G401 (cell line): ENCODE data around the gene PCSK5. TPM values are rescaled to one million over a fixed set of nuclear protein-coding genes. Genes with fewer than 3 reads are reported as not detected.

ENCODE experiments used
- DNase-seq: peaks from one replicate; pipeline ENCODE4 v3.0.0-alpha.2; 2015; ENCODE audit warnings: low spot score
- in situ Hi-C: cut with HindIII; loops from 2 replicates; pipeline ENCODE4 v1.10.0; 2016; ENCODE audit warnings: low sequenced_read_pairs, mixed read lengths
- total RNA-seq: library from RNA; depleted of rRNA; stranded (reverse); fragments of >200 nt; shearing (Covaris generic); gene quantifications from 2 replicates; pipeline ENCODE4 v1.2.3, GENCODE V29; 2014

PCSK5 gene
- total RNA-seq, 1 experiment from 2014 or later, result 5.3 TPM

DNA sequence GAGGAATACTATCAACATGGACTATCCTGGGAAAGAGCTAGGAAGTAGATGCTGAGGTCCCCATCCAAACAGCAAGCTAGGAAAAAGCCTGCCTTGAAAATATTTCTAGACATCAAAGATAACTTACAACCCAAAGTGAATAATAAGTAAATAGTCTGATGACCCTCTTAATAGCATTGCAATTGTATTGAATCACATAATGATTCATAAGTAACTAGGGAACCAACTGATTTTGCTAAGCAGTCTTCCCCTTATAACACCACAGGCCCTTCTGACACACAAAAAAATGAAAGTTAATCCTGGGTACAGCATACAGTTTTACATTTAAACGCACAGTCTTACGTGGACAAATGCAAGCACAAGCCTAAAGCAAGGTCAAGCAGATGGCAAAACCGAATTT lies 304.4 kb downstream of the PCSK5 start:
- DNase-seq, result no peak
- in situ Hi-C loops, result no loop called here

DNA sequence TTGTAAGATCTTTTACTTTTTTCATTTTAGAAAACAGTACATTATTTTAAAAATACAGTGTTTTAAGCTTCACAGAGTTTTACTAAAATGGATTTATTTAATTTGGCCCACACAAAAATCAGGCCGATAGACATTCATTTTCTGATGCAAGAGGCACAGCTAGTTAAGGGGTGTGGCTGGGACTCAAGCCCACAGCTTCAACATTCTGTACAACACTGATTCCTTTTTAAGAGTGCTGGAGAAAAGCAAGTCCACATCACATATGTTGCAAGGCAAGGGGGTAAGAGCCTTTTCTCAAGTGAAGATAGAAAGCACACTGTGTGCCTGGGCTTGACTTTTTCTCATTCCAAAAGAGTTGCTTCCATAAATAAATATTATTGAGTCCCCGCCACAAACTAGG lies 307.9 kb downstream of the PCSK5 start:
- in situ Hi-C loops, result no loop called here
- DNase-seq, result no peak

- in situ Hi-C loops, result no loop called here
- no peak for DNase-seq
Measured at GRCh38 chr9:76200315-76200714, 309.8 kb downstream of the PCSK5 start.

DNA sequence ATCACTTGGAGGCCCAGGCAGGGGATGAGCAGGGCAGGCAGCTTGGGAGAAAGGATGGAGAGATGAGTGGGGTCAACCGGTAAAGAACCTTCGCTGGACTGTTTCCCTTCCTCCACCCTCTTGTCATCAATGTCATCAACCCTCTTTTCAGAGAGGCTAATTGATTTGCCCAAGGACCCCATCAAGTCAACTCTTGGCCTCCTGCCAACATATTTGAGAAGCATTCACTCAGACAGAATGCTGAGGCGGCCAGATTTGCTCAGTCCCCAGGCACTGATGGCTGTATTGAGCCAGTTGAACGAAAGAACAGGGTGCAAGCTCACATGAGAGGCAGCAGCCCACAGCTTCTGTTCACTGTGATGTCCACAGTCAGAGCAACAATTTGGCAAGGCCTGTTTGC lies 310.3 kb downstream of the PCSK5 start:
- in situ Hi-C loops, result no loop called here
- DNase-seq, result no peak

DNA sequence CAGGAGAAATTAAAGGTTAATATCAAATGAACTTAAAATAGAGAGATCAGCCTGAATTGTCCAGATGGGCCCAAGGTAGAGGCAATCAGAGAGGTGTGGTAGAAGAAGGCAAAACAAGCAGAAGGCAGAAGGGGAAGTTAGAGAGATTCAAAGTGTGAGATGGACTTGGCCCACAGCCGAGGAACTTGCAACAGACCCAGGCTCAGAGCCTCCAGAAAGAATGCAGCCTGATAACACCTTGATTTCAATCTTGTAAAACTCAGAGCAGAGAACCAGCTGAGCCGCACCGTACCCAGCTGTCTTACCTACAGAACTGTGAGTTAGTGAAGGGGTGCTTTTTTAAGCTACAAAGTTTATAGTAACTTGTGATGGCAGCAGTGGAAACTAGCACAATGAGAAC lies 312.9 kb downstream of the PCSK5 start:
- no peak for DNase-seq
- in situ Hi-C loops, result no loop called here

DNA sequence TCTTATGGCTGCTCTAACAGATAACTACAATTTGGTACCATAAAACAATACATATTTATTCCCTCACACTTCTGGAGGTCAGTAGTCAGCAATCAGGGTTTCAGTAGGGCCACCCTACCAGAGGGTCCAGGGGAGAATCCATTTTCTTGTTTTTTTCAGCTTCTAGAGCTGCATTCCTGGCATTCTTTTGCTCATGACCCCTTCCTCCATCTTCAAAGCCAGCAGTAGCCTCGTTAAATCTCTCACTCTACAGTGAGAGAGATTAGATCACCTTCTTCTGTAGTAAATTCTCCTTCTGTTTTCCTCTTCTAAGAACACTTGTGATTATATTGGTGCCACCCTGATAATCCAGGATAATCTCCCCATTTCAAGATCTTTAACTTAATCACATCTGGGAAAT lies 316.3 kb downstream of the PCSK5 start:
- no peak for DNase-seq
- in situ Hi-C loops, result no loop called here

GRCh38 chr9:76213751-76214150 lies 323.3 kb downstream of the PCSK5 start:
- in situ Hi-C loops, result no loop called here
- no peak for DNase-seq

DNA sequence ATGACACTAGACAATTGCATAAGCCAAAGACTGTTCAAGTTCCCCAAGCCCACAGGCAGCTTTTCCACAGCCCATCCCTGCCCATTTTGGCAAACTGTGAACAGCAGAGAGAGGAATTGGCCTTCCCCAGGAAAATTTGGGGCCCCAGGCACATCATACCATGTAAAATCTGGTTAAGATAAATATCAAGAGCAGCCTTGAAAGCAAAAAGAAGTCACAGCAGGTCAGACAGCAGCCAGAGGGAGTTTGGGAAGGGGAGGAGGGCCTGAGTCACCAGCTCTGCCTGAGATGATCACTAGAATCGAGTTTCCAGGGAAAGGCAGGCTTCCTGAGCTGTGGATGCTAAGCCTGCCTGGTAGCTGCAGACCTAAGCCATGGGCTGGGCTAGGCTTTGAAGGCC lies 324.6 kb downstream of the PCSK5 start:
- in situ Hi-C loops, result no loop called here
- no peak for DNase-seq

DNA sequence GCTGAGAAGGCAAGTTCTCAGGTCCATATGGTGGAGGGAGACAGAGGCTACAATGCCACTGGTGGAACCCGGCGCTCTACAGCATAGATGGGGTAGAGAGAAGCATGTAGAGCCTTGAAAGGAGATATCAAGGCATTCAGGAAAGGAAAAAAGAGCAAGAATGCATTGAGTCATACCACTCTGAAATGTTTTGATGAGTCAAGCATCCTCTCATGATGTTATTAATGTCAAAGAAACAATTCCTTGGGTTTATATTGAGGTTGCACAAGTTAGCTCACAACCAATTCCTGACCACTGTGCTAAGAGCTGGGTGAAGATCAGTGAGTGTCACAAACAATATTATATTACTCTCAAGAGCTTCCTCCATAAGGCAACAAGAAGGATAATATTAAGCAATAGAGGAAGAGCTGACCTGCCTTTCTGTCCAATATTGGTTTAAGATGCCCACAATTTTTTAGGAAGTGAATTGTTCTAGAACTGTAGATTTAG lies 325.7 kb downstream of the PCSK5 start:
- in situ Hi-C loops, result no loop called here
- DNase-seq, result no peak

GRCh38 chr9:76218117-76218885 lies 327.8 kb downstream of the PCSK5 start:
- DNase-seq, result no peak
- in situ Hi-C loops, result no loop called here

DNA sequence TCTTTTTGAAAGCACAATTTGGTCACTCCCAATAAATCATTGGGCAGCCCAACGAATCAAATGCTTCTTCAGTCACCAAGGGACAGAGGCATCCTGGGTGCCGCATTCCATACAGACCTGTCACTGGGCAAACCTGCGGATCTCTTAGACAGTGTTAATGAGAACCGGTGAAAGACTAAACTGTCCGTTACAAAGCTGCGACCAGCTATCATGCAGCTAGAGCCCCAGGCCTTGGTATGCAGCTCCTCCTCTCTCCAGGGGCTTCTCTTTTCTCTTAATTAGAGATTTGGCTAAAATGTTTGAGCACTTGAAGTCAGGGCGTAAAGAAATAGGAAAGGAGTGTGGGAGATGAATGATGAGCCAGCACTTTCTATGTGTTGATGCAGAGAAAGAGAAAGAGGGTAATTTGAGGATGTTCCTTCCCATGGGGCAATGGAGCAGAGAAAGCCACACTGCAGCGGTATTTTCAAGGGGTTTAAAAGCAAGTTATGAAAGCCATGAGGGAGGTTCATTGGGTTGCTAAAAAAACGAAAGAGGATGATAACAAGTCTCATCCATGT lies 328.5 kb downstream of the PCSK5 start:
- no peak for DNase-seq
- in situ Hi-C loops, result no loop called here

DNA sequence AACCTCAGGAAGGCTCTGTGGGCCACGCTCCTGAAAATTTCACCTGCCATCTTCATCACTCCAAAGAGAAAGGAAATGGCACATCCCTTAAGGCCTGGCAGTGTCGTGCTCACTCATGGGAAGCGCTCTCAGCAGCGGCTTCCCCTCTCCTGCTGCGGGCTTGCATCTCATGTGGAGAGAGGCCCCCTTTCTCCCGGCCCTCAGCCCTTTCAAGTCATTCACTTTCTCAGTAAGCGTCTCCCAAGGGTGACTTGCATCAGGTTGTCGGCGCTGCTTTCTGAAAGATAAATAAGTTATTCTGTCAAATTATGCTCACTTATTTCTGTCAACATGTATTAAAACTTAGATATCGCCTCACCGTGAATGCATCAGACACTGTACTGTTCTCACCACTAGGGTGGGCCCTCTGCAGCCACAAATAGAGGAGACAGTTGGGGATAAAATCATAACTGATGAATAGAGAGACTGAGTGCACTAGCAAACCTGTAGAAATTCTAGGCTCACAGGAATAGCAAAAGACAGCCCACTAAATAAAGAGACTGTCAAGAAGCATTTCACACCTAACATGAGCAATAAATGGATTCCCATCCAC lies 329.2 kb downstream of the PCSK5 start:
- no peak for DNase-seq
- in situ Hi-C loops, result no loop called here

DNA sequence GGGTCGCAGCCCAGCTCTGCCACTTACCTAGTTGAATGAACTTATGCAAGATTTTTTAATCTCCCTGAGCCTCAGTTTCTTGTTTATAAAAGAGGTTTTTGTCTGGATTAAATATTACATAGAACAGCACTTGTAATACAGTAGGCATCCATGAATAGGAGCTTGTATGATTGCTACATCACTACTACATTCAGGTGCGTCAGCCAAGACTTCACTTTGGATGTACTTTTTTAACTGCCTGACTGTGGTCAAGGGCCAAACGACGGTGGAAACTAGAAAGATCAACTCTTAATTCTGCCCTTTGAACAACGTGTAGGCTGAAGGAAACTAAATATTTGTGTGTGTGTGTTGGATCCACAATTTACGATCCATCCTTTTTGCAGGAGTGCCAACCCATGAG lies 330.9 kb downstream of the PCSK5 start:
- no peak for DNase-seq
- in situ Hi-C loops, result no loop called here

DNA sequence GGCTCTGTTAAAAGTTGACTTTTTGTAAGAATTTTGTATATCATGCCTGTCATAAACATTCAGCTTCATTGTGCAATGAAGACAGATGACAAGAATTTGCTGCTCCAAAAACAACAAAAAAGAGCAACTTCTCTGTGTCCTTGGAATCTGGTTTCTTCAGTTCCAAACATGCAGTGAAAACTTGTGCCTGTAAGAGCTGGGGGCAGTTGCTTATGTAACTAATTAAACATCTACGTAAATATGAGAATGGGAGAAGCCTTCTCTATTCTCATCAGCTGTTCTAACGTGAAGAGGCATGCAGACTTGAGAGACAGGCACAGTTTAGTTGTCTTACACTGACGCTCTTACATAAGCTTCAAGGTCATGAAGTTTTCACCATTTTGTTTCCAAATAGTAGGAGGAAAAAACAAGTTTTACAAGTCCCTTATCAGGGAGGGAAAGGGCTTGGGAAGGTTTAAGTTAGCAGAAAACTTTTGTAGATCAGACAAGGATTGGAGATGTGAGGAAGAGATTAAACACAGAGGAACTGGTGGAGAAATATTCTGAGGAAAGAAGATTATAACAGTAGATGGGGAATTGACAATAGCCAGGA lies 333.4 kb downstream of the PCSK5 start:
- DNase-seq, result no peak
- in situ Hi-C loops, result no loop called here

DNA sequence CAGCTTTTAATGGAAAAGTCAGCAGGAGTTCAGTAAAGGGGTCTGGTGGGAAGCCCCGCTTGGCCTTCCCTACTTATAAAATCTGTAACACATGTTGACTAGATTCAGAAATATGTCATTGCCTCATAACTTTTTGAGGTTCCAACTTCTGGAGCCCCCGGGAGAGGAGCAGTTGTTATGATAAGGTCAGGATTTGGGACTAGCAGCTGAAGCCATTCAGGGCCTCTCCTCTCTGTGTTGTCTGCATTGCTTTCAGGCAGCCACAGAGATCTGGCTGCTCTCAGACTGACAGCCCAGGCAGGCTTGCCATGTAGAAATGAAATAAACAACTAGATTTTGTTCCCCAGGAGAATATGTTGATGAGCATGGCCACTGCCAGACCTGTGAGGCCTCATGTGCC lies 336.7 kb downstream of the PCSK5 start:
- in situ Hi-C loops, result no loop called here
- DNase-seq, result no peak

DNA sequence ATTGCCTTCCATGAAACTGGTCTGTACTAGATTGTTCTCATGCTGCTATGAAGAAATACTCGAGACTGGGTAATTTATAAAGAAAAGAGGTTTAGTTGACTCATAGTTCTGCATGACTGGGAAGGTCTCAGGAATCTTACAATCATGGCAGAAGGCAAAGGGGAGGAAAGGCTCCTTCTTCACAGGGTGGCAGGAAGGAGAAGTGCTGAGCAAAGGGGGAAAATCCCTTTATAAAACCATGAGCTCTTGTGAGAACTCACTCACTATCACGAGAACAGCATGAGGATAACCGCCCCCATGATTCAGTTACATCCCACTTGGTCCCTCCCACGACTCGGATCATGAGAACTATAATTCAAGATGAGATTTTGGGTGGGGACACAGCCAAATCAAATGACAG lies 340.5 kb downstream of the PCSK5 start:
- in situ Hi-C loops, result no loop called here
- DNase-seq, result no peak

DNA sequence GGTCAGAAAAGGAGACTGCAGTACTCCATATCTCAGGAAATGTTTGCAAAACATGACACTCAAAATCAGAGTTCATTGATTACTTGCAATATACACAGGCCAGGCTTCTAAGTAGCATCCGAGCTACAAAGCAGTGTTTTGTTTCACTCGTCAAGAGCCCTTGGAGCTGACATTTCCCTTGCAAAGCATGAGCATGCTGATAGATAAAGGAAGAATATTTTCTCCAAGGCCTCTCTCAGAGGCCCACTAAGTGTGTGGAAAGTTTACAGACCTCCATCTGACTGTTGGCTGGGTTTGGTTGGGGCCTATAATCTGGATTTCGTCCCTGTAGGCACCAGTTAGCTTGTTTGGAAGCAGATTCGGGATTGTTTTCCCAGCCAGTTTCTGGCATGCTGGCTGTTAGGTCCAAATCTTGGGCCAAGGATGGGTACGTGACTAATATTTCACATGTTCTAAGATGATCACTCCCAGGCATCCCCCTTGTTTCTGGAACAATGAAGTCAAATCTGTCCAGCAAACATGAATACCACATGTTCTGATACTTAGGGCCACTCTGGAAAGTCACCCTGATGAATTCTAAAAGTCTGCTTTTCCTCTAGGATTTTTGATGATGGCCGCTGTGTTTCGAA lies 342.5 kb downstream of the PCSK5 start:
- no peak for DNase-seq
- in situ Hi-C loops, result no loop called here

DNA sequence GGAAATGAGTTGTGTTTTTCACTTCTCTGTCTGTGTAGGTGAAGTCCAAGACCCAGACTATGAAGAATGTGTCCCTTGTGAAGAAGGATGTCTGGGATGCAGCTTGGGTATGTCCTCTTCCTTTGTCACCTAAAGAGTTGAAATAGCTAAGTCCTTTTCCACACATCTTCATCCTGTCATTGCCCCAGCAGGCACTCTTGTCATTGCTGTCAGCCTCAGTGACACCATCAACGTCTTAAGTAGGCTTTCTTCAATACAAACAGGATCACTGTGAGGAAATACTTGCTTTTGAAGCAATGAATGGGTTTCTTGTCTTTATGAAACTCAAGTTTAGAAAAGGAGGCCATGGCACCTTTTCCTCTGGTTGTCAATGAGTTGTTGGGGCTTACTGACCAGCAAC lies 350.1 kb downstream of the PCSK5 start:
- no peak for DNase-seq
- in situ Hi-C loops, result no loop called here

- in situ Hi-C loops, result no loop called here
- no peak for DNase-seq
Measured at GRCh38 chr9:76245518-76245917, 355.0 kb downstream of the PCSK5 start.

DNA sequence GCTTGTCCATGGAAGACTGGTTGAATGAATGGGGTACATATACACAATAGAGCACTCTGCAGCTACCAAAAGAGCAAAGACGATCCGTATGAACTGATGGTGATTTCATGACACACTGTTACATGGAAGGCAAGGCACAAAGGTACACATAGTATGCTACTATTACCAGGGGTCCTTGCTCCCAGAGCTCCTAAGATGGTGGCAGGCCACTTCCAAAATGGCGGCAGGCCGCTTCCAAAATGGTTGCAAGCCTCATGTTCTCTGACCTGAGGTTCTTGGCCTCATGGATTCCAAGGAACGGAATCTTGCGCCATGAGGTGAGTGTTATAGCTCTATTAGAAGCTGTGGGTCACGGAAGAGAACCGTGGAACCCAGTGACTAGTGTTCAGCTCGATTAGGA lies 356.2 kb downstream of the PCSK5 start:
- in situ Hi-C loops, result no loop called here
- DNase-seq, result no peak
